Mammary epithelial cell (primary cell): Measurements from ENCODE around the gene COBL.
A peak's percentile ranks its signal among the peaks of the same experiment; 100 is the strongest.

Source experiments
- CTCF ChIP-seq, 2 donors: IDR thresholded peaks in 1 of 2; conservative IDR thresholded peaks in 1 of 2; 2 replicates each; pipeline ENCODE4 v1.5.1; 2011 to 2012; ENCODE audit warnings: inconsistent platforms in 2 of 2, low read length in 2 of 2, mild to moderate bottlenecking in 2 of 2, control low read depth in 1 of 2, low read depth in 1 of 2; ENCODE audit not compliant: insufficient read depth in 1 of 2; ENCODE audit errors: extremely low read depth in 1 of 2
- EZH2 ChIP-seq: IDR thresholded peaks from 2 replicates; pipeline ENCODE4 v1.6.1; 2012; ENCODE audit warnings: low read length, inconsistent platforms, borderline replicate concordance

DNA sequence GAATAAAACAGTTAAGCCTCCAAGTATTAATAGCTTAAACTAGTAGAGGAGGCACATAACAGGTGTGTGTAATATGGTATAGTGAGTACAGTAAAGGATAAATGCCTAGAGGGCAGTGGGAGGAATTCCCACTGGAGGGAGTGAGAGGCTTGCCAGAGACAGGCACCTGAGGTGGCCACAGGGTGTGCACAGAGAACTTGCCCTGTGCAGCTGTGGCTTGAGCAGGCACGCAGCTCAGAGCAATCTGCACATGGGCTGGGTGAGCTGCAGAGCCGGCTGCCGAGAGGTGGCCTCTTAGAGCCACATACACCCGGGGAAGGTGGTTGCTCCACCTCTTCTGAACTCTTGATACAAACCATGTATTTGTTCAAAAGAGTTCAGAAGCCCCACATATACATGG lies 237.1 kb downstream of the COBL start:
- TF ChIP-seq CTCF (conservative IDR thresholded peaks at IDR 0.05 in 1 of 2, IDR thresholded peaks at IDR 0.05 in 1 of 2; ENCODE audit: extremely low read depth in 1 of 2, insufficient read depth in 1 of 2, low read depth in 1 of 2, low read length in 2 of 2): peak; percentile 12 to 40
- TF ChIP-seq EZH2: no peak
